ENCODE data around the gene TMOD1.

DNA sequence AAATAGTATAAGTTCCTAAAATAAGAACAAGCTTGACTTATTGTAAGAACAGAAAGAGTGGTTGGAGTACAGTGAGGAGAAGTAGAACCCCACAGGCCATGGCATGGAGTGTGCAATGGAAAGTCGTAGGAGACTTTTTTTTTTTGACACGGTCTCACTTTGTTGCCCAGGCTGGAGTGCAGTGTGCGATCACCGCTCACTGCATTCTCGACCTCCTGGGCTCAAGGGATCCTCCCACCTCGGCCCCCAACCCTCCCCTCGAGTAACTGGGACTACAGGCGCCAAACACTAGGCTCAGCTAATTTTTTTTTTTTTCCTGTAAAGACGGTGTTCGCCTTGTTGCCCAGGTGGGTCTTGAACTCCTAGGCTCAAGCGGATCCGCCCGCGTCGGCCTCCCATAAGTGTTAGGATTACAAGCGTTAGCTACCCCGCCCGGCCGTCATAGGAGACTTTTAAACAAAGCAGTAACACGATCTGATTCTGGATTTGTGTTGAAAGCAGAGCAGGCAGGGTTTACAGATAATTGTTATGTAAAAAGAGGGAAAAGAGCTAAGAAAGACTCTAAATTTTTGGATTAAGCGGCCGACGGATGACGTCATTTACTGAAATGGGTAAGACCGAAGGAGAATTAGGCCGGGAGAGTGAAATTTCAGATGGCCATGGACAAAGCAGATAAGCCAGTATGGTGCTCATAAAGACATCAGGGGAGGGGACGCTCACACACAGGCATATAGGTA lies 130.9 kb downstream of the TMOD1 start:
- TF ChIP-seq, protein P1, sequence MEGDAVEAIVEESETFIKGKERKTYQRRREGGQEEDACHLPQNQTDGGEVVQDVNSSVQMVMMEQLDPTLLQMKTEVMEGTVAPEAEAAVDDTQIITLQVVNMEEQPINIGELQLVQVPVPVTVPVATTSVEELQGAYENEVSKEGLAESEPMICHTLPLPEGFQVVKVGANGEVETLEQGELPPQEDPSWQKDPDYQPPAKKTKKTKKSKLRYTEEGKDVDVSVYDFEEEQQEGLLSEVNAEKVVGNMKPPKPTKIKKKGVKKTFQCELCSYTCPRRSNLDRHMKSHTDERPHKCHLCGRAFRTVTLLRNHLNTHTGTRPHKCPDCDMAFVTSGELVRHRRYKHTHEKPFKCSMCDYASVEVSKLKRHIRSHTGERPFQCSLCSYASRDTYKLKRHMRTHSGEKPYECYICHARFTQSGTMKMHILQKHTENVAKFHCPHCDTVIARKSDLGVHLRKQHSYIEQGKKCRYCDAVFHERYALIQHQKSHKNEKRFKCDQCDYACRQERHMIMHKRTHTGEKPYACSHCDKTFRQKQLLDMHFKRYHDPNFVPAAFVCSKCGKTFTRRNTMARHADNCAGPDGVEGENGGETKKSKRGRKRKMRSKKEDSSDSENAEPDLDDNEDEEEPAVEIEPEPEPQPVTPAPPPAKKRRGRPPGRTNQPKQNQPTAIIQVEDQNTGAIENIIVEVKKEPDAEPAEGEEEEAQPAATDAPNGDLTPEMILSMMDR (IDR thresholded peaks at IDR 0.05), result no peak
- no peak for TF ChIP-seq POLR2A (IDR thresholded peaks at IDR 0.05)
